Fibroblast of peridontal ligament (primary cell): Measurements from ENCODE around the gene ZNF212.
"Not testable (repeated sequence)": the region's sequence is repeated elsewhere in the genome, so short reads cannot be mapped to it uniquely, and the experiment has no call there.

Experiments used
- DNase-seq: peaks from one replicate; pipeline ENCODE4 v3.0.0-alpha.2; 2010; ENCODE audit errors: extremely low read depth

The ZNF212 gene

DNA sequence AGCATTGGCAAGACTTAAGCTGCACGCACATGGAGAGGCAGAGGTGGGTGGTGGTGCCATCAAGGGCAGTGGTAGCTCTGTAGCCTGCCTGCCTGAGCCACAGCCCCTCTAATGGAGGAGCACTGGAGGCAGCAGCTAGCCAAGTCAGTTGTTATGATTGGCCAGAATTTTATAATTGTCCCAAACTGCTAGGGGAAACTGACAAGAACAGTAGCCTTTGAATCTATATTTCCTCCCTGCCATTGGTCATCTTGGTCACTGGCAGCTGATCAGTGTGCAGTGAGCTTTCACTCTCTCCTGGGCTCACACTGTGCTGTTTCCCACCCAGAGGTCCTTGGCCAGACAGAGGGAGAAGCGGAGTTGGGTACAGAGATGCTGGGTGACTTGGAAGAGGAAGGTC is 12.9 kb downstream of the ZNF212 start:
- DNase-seq = no peak

DNA sequence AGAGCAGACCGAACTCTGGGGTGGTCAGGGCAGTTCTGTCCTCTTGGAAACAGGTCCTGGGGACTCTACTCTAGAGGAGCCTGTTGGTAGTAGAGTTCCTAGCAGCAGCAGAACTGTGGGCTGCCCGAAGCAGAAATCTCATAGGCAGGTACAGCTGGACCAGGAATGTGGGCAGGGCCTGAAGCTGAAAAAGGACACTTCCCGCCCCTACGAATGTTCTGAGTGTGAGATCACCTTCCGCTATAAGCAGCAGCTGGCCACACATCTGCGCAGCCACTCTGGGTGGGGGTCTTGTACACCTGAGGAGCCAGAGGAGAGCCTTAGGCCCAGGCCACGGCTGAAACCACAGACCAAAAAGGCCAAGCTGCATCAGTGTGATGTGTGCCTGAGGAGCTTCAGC is 14.2 kb downstream of the ZNF212 start:
- DNase-seq = no peak

DNA sequence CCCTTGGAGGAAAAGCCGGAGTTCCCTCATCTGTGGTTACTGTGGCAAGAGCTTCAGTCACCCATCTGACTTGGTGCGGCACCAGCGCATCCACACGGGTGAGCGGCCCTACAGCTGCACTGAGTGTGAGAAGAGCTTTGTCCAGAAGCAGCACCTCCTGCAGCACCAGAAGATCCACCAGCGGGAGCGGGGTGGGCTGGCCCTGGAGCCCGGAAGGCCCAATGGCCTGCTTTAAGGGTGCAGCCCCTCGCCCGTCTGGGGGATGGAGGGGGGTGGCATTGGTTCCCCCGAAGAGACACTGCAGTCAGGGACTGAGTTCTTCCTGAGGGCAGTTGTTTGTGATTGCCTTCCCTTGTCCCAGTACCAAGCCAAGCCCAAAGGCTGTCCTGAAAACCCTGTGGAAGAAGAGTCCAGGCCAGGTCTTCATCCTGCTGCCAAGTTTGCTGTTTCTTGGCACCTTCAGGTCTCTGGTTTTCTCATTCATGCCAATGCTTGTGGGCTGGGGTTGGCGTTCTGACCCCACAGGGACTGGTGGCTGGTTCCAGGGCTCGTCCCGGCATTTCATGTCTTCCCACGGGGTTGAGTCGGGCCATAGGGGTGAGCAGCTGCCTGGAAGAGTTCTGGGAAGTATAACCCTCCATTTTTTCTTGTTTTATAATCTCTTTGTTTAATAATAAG is 14.9 kb downstream of the ZNF212 start:
- no peak for DNase-seq

DNA sequence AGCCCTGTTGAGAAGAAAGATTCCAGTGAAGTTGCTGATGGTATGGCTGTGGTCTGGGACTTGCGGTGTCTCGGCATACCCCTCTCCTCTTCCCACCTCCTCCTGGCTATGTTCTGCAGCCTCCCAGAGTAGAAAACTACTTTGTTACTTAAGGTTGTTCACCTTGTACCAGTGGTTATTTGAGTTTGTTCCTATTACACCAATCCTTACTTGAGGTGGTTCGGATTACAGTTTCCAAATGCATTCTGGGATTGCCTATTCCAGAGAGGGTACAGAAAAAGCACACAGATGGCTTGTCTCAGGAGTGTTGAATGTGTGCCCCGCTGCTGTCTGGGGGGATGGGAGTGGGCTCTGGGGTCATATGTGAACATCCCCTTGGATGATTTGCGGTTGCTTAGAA is 15.7 kb downstream of the ZNF212 start:
- DNase-seq = no peak

DNA sequence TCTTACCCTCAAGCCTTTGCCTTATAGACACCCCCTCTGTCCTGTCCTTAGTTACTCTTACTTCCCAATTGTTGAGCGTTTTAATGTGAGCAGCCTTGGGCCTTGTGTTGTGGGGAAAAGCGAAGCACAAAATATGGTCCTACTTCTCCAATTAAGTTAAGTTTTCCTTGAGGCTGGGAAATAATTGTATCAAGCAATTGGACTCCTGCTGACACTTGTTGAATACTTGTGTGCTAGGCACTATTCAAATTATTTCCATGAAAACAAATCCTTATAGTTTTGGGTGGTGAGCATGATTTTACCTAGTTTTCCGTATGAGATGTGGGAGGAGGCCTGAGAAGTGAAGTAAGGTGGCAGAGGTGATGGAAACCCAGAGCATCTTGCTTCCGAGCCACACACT is 17.1 kb downstream of the ZNF212 start:
- DNase-seq = no peak

DNA sequence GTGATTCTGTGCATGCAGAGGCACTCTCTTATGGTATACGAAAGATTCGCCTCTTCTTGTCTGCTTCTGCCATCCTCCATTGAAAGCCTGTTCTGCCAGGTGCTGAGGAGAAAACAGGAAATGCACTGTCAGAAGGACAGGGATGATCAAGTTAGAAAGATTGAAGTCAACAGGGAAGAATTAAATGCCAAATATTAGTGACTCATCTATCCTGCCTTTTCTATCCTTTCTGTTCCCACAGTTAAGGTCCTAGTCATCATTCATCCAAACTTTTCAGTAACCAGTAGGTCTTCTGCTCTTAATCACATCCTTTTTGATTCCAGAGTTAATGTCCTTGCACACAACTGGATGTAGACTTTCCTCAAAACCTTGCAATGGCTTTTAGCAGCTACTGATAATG is 17.7 kb downstream of the ZNF212 start:
- no peak for DNase-seq

DNA sequence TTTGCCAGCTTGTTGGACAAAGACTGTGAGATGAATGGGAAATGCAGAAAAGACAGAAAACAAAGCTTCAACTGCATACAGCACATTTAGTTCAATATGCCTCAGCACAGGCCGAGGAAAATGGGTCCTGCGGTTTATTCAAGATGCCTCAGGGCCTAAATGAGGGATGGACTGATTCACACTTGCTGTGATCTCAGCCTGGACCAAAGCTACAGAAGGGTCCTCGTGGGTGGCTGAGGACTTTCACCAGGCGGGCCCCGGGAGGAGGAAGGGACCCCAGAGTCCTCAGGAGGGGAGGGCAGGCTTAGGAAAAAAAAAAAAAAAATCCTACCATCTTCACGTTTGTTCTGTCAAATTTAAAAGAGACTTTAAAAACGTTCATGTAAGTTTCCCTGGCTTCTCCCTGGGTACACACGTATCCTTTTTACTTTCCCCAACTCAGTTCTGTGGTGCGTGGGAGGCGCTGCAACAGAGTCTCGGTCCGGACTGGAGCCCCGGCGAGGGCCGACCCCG is 21.9 kb downstream of the ZNF212 start:
- DNase-seq = peak; percentile 49

DNA sequence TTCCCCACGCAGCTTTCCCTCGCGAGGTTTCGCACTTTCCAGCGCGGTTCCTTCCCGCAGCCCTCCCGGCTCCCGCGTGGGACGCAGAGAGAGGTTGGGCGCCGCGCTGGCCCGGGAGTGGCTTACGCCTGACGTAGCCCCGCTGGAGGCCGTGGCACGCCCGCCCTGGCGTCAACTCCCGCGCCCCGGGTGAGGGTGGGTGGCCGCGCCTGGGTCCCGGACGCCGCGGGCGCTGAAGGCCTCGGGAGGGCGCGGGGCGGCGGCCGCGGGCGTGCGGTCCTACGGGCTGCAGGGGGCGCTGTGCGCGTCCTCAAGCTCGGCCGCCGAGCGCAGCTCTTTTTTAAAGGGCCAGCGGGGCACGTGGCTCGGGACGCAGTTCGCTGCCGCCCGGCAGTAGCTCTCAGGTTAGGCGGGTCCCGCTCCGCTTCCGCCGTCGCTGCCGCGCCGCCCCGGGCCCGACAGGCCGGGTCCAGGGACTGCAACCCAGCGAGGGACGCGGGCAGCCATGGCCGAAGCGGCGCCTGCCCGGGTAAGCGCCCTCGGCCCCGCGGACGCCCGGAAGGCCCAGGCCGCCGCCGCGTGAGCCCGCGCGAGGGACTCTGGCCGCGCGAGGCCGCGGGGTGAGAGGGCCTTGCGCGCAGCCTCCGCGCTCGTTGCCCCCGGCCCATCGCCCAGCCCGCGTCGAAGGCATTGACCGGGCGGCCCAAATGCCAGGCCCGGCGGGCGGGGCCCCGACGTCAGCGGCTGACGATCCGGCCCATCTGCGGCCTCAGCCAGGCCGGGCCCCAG is 22.6 kb downstream of the ZNF212 start, which contains the start of gene ZNF783:
Gene ZNF783 (plus strand): TSS at position 368 of the 789 bp plus-strand sequence. CDS start 138 bp downstream, at position 506.
- peak; percentile 89 for DNase-seq

DNA sequence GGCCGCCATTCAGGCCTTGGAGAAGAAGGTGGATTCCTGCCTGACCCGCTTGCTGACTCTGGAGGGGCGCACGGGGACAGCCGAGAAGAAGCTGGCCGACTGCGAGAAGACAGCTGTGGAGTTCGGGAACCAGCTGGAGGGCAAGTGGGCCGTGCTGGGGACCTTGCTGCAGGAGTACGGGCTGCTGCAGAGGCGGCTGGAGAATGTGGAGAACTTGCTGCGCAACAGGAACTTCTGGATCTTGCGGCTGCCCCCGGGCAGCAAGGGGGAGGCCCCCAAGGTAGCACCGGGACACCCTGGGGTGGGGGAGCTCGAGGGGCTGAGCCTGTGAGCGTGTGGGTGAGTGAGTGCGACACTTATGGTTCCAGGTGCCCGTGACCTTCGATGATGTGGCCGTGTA is 27.0 kb downstream of the ZNF212 start:
- DNase-seq = no peak

DNA sequence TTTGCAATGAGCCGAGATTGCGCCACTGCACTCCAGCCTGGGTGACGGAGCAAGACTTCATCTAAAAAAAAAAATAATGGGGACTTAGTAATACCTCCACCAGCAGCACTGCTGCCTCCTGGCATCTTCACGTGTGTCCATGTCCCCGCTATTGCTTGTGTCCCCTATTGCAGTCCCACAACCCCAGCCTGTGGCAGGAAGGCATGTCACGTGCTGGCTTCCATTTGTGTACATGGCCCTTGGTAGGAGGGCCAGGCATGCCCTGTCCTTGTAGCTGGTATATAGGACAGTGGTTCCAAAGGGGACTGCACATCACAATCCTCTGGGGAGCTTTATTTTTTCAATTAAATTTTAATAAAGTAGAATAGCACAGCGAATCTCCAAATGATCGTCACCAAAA is 28.3 kb downstream of the ZNF212 start:
- no peak for DNase-seq

DNA sequence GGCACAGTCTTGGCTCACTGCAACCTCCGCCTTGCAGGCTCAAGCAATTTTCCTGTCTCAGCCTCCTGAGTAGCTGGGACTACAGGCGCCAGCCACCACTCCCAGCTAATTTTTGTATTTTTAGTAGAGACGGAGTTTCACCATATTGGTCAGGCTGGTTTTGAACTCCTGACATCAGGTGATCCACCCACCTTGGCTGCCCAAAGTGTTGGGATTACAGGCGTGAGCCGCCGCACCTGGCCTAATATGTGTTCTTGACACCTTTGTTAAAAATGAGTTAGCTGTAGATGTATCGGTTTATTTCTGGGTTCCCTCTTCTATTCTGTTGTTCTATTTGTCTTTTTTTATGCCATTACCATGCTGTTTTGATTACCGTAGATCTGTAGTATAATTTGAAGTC is 35.0 kb downstream of the ZNF212 start:
- not testable (repeated sequence) for DNase-seq

DNA sequence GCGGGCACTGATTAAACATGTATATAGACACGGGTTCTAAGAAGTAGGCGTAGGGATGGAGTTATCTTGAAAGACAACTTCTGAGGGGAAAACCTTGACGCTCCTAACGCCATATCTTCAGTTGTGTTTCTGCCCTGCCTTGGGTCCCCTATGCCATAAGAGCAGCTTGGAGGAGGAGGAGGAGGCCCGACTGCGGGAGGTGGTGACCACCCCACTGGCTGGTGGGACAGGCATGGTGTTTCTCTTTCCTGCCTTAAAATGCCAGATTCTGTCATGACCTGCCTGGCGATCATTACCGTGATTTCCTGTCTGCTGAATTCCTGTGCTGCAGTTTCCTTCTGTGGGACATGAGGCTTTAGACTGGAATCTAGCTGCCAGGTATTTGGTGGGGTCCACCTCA is 38.4 kb downstream of the ZNF212 start:
- DNase-seq = no peak

DNA sequence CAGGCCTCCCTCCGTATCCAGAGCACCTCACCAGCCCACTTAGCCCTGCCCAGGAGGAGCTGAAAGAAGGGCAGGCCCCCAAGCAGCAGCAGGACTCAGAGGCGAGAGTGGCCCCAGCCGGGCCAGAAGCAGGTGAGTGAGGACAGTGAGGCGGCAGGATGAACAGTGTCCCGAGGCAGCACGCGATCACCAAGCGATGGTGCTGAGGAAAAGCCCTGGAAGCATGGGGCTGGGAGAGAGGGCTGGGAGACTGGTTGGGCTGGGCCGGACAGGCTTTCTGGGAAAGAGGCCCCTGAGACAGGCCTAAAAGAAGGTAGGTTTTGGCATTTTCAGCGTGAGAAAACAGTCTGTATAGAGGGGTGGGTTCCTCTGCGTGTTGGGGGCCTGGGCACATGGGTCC is 38.9 kb downstream of the ZNF212 start:
- DNase-seq = no peak

DNA sequence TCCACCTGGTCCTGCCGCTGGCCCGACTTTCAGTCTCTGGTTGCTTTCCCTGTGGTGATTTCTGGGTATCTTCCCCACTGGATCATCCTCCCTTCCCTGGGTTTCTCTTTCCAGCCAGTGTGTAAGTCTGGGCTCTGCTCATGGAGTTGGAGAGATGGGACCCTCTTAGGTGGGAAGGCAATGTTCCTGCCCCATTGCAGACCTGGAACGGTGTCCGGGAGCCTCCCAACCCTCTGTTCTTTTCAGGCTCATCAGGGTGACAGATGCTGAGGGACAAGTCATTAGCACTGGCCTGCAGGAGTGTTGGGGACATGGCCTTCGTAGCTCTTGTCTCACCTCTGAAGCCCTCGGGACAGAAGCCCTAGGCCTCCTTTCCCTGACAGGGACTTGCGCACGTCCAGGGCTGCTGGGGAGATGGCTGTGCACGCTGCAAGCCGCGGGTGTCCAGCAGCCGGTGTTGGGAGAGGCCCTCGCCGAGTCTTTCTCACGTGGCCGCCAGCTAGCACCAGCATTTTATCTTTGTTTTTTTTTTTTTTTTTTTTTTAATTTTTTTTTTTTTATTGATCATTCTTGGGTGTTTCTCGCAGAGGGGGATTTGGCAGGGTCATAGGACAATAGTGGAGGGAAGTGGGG is 39.8 kb downstream of the ZNF212 start:
- DNase-seq = no peak

DNA sequence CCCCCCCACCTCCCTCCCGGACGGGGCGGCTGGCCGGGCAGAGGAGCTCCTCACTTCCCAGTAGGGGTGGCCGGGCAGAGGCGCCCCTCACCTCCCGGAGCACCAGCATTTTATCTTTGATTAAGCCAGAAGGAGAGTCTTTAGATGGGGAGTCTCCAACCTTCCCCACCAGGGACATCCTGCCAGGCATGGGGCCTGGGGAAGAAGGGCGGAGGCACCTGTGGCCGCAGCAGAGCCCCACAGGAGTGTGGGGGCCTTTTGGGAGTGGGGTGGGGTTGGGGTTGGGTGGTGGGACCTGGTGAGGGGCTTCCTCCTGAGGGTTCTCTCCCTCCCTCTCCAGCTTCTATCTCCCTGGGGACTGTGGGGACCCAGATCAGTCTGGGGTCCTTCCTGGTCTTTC is 40.7 kb downstream of the ZNF212 start:
- DNase-seq = no peak

DNA sequence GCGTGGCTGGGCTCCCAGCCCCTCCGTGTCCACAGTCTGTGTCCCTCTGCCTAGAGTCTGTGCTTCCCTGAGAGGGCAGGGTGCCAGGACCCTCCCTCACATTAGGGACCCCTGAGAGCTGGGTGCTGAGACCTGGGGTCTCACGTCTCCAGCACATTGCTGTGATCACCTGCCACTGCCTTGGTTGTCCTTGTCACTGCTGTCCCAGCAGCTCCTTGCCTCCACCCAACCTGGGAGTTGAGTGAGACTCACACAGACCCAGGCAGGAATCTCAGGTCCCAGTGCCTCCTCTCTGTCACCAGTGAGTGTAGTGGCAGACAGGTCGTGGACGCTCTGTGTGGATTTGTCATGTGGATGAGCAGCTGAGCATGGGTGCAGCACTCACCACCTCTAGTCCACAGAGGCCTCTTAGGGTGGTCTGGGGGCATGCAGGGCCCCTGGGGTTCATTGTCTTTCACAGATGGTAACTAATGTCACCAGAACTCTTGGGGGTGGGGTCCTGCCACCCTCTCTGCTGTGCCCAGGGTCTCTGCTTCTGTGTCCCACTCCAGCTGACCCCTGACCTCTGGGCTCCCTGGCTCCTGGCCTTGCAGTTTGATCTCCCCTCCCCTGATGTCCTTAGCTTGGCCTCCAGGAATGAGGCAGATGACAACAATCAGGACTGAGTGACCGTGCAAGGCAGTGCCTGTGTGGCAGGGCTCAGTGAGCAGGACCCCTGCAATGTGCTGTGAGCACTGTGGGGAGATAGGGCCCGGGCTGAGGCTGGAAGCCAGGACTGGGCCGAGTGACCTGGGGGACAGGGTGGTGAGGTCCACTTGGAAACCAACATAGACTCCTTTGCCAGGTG is 41.4 kb downstream of the ZNF212 start:
- no peak for DNase-seq

DNA sequence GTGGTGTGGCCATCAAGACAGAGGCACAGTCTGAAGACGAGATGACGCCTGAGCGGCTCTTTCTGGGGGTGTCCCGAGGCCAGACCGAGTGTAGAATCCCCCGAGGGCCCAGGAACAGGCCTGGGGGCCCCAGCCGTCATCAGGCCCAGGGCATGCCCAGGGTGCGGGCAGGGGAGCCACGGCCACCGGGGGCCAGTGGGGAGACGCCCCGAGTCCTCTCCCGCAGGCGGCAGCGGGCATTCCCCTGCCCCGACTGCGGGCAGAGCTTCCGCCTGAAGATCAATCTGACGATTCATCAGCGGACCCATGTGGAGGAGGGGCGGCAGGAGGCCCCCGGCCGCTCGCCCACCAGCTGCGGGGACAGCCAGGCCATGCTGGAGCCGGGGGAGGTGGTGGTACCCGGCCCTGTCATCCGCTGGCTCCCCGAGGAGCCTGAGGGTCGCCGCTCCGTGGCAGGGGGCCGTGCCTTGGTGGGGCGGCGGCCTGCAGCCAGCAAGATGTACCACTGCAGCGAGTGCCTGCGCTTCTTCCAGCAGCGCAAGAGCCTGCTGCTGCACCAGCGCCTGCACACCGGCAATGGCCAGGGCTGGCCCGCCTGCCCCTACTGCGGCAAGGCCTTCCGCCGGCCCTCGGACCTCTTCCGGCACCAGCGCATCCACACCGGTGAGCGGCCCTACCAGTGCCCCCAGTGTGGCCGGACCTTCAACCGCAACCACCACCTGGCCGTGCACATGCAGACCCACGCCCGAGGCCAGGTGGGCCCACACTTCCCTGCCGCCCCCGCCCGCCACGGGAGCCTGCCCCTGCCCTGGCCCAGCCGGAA is 42.3 kb downstream of the ZNF212 start:
- no peak for DNase-seq

DNA sequence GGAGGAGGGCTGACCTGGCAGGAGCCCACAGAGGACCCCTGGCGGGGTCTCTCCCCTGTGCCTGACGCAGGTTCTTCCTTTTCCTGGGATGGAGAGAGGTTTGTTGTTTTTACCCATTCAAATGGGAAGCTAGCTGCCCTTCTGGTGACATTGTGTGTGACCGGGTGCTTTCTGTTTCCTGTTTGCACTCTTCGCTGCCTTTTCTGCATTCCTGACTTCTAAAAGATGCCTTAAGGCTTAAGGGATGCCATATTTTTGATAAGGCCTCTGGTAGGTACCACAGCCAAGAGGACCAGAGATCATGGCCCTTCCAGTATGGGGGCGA is 42.8 kb downstream of the ZNF212 start:
- no peak for DNase-seq

DNA sequence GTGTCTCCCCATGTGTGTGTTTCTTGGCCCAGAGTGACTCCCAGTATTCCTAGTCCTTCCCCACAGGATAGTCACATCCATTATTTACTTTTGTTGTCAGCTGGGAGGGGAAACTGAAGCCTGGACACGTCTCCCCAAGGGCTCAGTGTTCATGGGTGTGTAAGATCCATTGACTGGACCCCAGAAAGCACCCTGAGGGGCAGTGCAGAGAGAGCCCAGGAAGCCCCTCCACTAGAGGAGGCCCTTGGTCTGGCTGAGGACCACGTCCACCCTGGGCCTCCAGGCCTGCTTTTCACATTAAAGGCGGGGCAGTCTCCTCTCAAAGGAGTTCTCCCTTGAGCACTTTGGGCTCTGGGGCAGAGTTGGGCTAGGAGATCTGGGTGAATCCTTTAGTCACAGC is 43.9 kb downstream of the ZNF212 start:
- no peak for DNase-seq

DNA sequence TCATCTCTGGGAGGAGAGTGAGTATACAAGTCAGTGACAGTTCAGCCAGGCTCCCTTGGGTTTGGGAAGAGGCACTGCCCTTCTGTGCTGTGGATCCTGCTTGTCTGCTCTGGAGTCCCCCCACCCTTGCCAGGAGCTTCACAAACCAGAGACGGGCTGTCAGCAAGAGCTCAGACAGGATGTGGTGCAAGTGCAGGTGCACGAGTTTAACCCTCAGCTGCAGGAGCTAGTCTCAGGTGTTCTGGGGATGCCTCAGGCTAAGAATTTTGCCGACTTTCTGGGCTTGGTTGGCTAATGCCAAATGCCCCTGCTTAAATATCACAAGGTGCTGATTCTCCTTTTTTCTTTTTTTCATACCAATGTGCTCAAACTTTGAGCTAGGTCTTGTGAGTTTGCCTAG is 44.9 kb downstream of the ZNF212 start:
- no peak for DNase-seq
